Measurements from ENCODE around the gene ZC3H10.
A peak's percentile ranks its signal among the peaks of the same experiment; 100 is the strongest.

ZC3H10 gene

DNA sequence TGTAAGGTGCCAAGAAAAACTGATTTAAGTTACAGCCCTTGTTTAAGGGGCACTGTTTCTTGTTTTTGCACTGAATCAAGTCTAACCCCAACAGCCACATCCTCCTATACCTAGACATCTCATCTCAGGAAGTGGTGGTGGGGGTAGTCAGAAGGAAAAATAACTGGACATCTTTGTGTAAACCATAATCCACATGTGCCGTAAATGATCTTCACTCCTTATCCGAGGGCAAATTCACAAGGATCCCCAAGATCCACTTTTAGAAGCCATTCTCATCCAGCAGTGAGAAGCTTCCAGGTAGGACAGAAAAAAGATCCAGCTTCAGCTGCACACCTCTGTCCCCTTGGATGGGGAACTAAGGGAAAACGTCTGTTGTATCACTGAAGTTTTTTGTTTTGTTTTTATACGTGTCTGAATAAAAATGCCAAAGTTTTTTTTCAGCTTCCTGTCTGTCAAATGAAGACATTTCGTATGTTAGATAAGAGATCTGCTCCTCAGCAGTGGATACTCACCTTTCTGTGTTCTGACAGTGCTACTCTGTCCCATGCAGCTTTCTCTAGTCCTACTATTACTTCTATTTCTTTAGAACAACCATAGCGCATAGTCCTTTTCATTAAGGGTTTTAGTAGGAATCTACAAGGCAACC, 14.9 kb upstream of the ZC3H10 start:
- no peak for DNase-seq

DNA sequence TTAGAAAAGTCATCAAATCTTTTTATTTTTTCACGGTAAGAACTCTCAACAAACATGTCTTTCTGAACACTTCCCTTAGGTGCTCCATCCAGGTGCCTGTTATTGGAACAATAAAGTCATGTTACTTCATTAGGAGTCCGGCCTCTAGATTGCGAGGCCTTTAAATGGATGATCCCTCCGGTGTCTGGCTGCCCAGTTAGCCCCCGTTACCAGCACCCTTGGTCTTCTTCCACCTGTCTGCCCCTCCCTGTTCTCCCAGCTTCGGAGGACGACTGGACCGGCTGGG, 14.3 kb upstream of the ZC3H10 start:
- DNase-seq = no peak

DNA sequence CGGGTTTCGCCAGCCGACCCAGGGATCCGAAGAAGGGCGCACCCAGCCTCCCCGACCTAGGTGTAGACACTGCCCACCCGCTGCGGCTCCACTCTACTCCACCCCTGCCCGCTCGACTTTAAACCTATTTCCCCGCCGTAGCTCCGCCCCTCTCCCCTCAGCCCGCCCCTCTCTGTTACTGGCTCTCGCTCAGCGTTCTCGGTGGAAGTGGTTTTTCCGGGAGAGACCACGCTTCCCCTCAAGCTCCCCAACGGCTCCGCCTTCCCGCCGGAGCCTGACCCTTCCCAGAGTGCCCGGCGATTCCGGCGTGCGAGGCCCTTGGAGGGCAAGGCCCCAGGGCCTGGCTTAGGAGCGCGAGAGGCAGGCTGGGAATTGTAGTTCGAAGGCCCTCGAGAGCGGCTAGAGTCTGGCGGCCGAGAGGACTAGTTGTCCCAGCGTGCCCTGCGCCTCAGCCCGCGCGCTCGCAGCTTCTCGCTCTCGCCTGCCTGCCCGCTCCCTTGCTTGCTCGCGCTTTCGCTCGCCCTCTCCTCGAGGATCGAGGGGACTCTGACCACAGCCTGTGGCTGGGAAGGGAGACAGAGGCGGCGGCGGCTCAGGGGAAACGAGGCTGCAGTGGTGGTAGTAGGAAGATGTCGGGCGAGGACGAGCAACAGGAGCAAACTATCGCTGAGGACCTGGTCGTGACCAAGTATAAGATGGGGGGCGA, 13.8 kb upstream of the ZC3H10 start, which contains the start of gene PA2G4:
Gene PA2G4, plus strand, starts transcription at position 451 of the 706 bp plus-strand sequence. Its CDS starts 179 bp downstream, at position 630.
- peak; percentile 99 for DNase-seq

GRCh38 chr12:56104815-56105608, 13.1 kb upstream of the ZC3H10 start:
- peak; percentile 59 for DNase-seq

GRCh38 chr12:56105609-56105902, 12.5 kb upstream of the ZC3H10 start:
- DNase-seq = no peak

- peak; percentile 69 for DNase-seq
These were observed 10.8 kb upstream of the ZC3H10 start for GRCh38 chr12:56107242-56107641.

- no peak for DNase-seq
These were observed 7.5 kb upstream of the ZC3H10 start for GRCh38 chr12:56110571-56110970.

GRCh38 chr12:56114084-56114483, 4.0 kb upstream of the ZC3H10 start:
- no peak for DNase-seq

GRCh38 chr12:56115329-56115728, 2.7 kb upstream of the ZC3H10 start:
- no peak for DNase-seq

- peak; percentile 97 for DNase-seq
These were observed 1.6 kb upstream of the ZC3H10 start, which contains the start of gene RPL41 for GRCh38 chr12:56116267-56117081. Gene RPL41, plus strand, starts transcription at chr12:56116633.

DNA sequence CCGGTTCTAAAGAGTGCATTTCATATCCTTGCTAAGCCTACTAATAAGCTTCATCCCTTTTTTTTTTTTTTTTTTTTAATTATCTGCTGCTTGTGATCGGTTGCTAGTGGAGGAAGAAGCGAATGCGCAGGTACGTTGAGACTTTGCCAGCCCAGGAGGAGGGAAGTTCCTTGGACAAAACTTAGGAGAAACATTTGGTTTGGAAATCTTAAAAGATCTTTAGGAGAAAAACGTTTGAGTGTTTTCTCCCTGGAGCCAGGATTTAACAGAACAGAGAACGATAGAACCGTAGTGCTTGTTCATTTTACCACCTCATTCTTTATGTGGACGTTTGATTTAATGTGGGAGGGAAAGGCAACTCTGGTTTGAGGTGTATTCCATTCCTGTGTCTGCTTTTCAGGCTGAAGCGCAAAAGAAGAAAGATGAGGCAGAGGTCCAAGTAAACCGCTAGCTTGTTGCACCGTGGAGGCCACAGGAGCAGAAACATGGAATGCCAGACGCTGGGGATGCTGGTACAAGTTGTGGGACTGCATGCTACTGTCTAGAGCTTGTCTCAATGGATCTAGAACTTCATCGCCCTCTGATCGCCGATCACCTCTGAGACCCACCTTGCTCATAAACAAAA, 872 bp upstream of the ZC3H10 start:
- peak; percentile 48 for DNase-seq

GRCh38 chr12:56118688-56119357, 757 bp downstream of the ZC3H10 start:
- no peak for DNase-seq

GRCh38 chr12:56119361-56119796, 1.3 kb downstream of the ZC3H10 start:
- peak; percentile 93 for DNase-seq

GRCh38 chr12:56120158-56120846, 2.2 kb downstream of the ZC3H10 start:
- no peak for DNase-seq

- DNase-seq = no peak
These were observed 3.3 kb downstream of the ZC3H10 start for GRCh38 chr12:56121204-56121870.

- DNase-seq = no peak
These were observed 4.6 kb downstream of the ZC3H10 start for GRCh38 chr12:56122637-56123036.

DNA sequence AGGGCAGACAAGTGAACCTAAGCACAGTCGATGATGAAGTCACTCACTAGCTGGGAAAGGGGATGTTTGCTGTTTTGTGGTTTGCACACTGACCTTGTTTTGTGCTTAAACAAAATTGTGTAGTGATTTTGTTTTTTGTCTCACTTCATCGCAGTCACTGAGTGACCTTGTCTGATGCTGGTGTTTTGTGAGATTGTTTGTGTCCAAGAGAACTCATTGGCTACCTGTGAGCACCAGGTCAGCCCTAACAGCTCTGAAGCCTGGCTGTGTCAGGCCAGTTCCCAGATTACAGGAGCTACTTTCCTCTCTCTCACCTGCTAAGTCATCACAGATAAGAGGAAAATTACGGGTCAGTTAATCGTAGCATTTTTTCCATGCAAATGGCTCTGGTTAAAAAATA, 6.1 kb downstream of the ZC3H10 start:
- no peak for DNase-seq

DNA sequence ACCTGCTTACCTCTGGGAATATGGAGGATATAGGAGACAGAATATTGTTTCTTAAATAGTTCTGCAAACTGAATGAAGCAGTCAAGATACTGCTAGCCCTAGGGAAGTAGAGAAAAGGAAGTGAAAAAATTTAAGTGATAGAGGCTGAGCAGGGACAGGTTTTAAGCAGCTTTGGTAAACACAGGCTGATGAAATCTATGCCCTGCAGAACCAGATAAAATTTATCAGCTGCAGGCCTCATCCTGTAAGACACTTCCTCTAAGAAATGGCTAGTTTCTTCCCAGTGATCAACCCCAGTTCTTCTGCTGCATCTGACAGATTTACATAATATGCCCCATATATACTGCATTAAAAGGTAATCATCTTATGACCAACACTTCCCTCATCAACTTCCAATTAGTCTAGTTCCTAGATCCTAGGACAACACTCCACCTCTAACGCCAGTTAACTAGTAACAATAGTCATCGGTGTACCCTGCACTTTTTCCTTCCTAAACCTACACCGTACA, 8.7 kb downstream of the ZC3H10 start:
- peak; percentile 79 for DNase-seq

DNA sequence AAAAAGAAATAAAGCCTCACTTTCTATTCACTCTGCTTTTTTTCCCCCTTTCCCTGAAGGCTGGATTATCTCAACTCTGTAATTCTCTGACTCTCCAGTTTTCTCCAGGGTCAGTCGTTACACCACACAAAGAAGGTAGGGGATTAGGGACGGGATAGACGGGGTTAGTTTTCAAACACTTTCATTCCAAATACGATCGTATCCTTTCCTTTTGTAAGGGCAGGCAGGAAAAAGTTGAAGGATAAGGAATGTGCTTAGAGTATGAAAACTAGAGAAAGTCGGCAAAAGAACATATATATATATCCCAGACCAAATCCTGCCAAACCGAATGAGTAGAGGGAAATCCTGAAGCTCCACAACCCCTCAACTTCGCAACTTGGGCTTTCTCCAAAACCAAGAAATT, 9.4 kb downstream of the ZC3H10 start:
- DNase-seq = no peak

GRCh38 chr12:56127888-56128669, 10.0 kb downstream of the ZC3H10 start, which contains the start of gene ESYT1:
Gene ESYT1, plus strand, starts transcription at chr12:56128267. Its CDS starts 53 bp downstream, at chr12:56128320.
- DNase-seq = peak; percentile 100
